ENCODE results near the gene ZHX3. TPM values are rescaled to one million over a fixed set of nuclear protein-coding genes. Genes with fewer than 3 reads are reported as not detected.

Gene ZHX3
- total RNA-seq, 1 experiment from 2014 or later, result 24.6 TPM

DNA sequence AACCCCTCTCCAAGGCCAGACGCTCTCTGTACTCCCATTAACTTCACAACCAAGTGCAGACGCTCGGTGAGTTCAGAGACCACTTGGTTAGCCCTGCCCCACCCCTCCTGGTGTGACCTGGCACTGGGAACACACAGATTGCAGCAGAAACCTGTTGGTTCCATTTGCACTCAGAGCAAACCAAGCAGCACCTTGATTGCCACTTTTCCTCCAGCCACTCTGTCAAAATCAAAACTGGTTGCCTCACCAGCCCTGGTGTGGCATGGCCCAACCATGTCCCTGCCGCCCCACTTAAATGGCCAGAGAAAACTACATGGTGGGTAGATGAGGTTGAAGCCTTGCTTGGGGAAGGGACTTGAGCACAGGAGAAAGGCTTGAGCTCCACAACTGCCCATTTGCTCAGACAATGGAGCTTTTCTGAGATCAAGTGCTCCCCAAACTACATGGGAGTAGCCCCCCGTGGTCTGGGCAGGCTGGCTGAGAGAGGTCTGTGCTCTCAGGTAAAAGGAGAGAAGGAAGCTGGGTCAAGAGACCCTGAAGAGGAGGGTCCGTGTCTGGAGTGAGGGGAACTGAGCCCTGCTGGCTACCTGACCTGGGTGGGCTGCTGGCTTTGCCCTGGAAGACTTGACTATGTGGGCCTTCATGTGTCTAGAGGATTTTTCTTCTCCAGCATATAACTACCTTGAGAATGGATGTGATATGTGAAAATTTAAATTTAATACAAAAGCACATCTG lies 136.8 kb downstream of the ZHX3 start:
- peak in 1 of 2 experiments; percentile 34 for DNase-seq
- no peaks in the 10 kb centered on the region for H3K9me3 Mint-ChIP-seq (ENCODE audit: unreplicated experiment)
- TF ChIP-seq, protein P1, sequence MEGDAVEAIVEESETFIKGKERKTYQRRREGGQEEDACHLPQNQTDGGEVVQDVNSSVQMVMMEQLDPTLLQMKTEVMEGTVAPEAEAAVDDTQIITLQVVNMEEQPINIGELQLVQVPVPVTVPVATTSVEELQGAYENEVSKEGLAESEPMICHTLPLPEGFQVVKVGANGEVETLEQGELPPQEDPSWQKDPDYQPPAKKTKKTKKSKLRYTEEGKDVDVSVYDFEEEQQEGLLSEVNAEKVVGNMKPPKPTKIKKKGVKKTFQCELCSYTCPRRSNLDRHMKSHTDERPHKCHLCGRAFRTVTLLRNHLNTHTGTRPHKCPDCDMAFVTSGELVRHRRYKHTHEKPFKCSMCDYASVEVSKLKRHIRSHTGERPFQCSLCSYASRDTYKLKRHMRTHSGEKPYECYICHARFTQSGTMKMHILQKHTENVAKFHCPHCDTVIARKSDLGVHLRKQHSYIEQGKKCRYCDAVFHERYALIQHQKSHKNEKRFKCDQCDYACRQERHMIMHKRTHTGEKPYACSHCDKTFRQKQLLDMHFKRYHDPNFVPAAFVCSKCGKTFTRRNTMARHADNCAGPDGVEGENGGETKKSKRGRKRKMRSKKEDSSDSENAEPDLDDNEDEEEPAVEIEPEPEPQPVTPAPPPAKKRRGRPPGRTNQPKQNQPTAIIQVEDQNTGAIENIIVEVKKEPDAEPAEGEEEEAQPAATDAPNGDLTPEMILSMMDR (IDR thresholded peaks at IDR 0.05; ENCODE audit: insufficient read depth in 1 of 2, low read depth in 1 of 2, low read length in 1 of 2, severe bottlenecking in 1 of 2, unreplicated experiment in 1 of 2), result no peak
- H3K27me3 Mint-ChIP-seq (ENCODE audit: insufficient read depth, unreplicated experiment), result no peaks in the 10 kb centered on the region
- intact Hi-C loops (cut with micrococcal nuclease; ENCODE audit: unreplicated experiment), result no loop called here
- BruUV-seq (replicated peaks), result no TSS peak
- no peaks in the 10 kb centered on the region for H3K9me3 ChIP-seq
- peaks cover 58% of the 10 kb centered on the region for H3K36me3 Mint-ChIP-seq (ENCODE audit: insufficient read depth, unreplicated experiment)
- no peaks in the 10 kb centered on the region for H3K4me1 Mint-ChIP-seq (ENCODE audit: low read depth, unreplicated experiment)
- H3K4me3 ChIP-seq (ENCODE audit: low read depth, low read length), result no peak overlapping the region
- ChIA-PET POLR2A (no interaction called here), CTCF (interaction anchor here (0.8 to 1.0 kb wide), 4 partner anchors 52 to 212 kb away, joined by 3 read pairs; no protein-coding TSS in a partner anchor)
- H3K27me3 ChIP-seq (replicated peaks; ENCODE audit: control insufficient read depth, insufficient read depth, low read length), result no peaks in the 10 kb centered on the region
- H3K27ac Mint-ChIP-seq (ENCODE audit: unreplicated experiment), result peak overlapping the region; percentile 18
- no peak overlapping the region for H3K4me3 Mint-ChIP-seq (ENCODE audit: unreplicated experiment)
- H3K36me3 ChIP-seq (ENCODE audit: control insufficient read depth, insufficient read depth, low read length), result 0 out of 2 replicates have a peak, but pooled peaks cover 1% of the 10 kb centered on the region
- H3K4me1 ChIP-seq, result no peaks in the 10 kb centered on the region

DNA sequence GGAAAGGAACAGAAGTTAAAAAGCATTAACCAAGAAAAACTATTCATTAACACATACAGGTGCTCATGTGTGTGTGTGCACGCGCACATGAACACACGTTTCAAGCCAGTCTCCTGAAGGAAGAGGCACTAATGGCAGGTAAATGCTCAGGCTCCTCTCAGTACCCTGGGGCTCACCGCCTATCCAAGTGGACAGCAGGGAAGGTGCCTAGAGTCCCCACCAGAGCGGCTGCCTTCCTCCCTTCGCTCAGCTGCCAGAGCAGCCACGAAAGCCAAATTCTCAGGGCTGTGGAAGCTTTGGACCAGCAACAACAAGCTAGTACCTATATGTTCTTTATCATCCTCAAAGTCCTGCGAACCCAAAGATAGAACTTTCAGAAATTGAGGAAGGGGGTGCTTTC lies 137.6 kb downstream of the ZHX3 start:
- H3K4me1 ChIP-seq, result no peaks in the 10 kb centered on the region
- intact Hi-C loops (cut with micrococcal nuclease; ENCODE audit: unreplicated experiment), result no loop called here
- ChIA-PET CTCF (interaction anchor here (0.8 to 0.9 kb wide), 2 partner anchors 54 to 160 kb away, joined by 3 read pairs; no protein-coding TSS in a partner anchor), POLR2A (no interaction called here)
- Mint-ChIP-seq H3K36me3 (ENCODE audit: insufficient read depth, unreplicated experiment) (peaks cover 65% of the 10 kb centered on the region), H3K4me3 (ENCODE audit: unreplicated experiment) (no peak overlapping the region), H3K27me3 (ENCODE audit: insufficient read depth, unreplicated experiment) (no peaks in the 10 kb centered on the region), H3K27ac (ENCODE audit: unreplicated experiment) (no peak overlapping the region), H3K4me1 (ENCODE audit: low read depth, unreplicated experiment) (no peaks in the 10 kb centered on the region), H3K9me3 (ENCODE audit: unreplicated experiment) (no peaks in the 10 kb centered on the region)
- TF ChIP-seq, protein P1 (IDR thresholded peaks at IDR 0.05; ENCODE audit: insufficient read depth in 1 of 2, low read depth in 1 of 2, low read length in 1 of 2, severe bottlenecking in 1 of 2, unreplicated experiment in 1 of 2), result no peak
- no peak overlapping the region for H3K4me3 ChIP-seq (ENCODE audit: low read depth, low read length)
- H3K27me3 ChIP-seq (replicated peaks; ENCODE audit: control insufficient read depth, insufficient read depth, low read length), result no peaks in the 10 kb centered on the region
- BruUV-seq (replicated peaks), result no TSS peak
- DNase-seq, result no peak
- H3K9me3 ChIP-seq, result no peaks in the 10 kb centered on the region
- 0 out of 2 replicates have a peak, but pooled peaks cover 2% of the 10 kb centered on the region for H3K36me3 ChIP-seq (ENCODE audit: control insufficient read depth, insufficient read depth, low read length)

- TF ChIP-seq, protein P1 (IDR thresholded peaks at IDR 0.05; ENCODE audit: insufficient read depth in 1 of 2, low read depth in 1 of 2, low read length in 1 of 2, severe bottlenecking in 1 of 2, unreplicated experiment in 1 of 2), result no peak
- BruUV-seq (replicated peaks), result no TSS peak
- Histone ChIP-seq H3K36me3 (ENCODE audit: control insufficient read depth, insufficient read depth, low read length) (peaks cover 10% of the 10 kb centered on the region), H3K27me3 (replicated peaks; ENCODE audit: control insufficient read depth, insufficient read depth, low read length) (no peaks in the 10 kb centered on the region), H3K9me3 (no peaks in the 10 kb centered on the region), H3K4me1 (no peaks in the 10 kb centered on the region), H3K4me3 (ENCODE audit: low read depth, low read length) (no peak overlapping the region)
- POLR2A ChIA-PET, result interaction anchor here (0.6 kb wide), 1 partner anchor 34 kb away, joined by 3 read pairs; no protein-coding TSS in a partner anchor
- peaks cover 75% of the 10 kb centered on the region for H3K36me3 Mint-ChIP-seq (ENCODE audit: insufficient read depth, unreplicated experiment)
- CTCF ChIA-PET, result no interaction called here
- H3K4me1 Mint-ChIP-seq (ENCODE audit: low read depth, unreplicated experiment), result no peaks in the 10 kb centered on the region
- intact Hi-C loops (cut with micrococcal nuclease; ENCODE audit: unreplicated experiment), result no loop called here
- DNase-seq, result peak in 1 of 2 experiments; percentile 37
- H3K27ac Mint-ChIP-seq (ENCODE audit: unreplicated experiment), result peak overlapping the region; percentile 16
- H3K4me3 Mint-ChIP-seq (ENCODE audit: unreplicated experiment), result no peak overlapping the region
- H3K27me3 Mint-ChIP-seq (ENCODE audit: insufficient read depth, unreplicated experiment), result no peaks in the 10 kb centered on the region
- H3K9me3 Mint-ChIP-seq (ENCODE audit: unreplicated experiment), result no peaks in the 10 kb centered on the region
These were observed 138.6 kb downstream of the ZHX3 start for GRCh38 chr20:41178904-41179432.
